GM12875 (cell line): ENCODE measurements around the gene CAPN9.

Experiments used
- H3K4me3 ChIP-seq: one replicate; pipeline ENCODE4 v1.5.1; 2011; ENCODE audit warnings: low read depth, low read length, control low read depth
- TF ChIP-seq, protein P1 (sequence below): IDR thresholded peaks from 2 replicates; pipeline ENCODE4 v1.5.1; 2011; ENCODE audit warnings: low read depth, mild to moderate bottlenecking, control low read depth, inconsistent platforms, low read length, moderate library complexity, borderline replicate concordance; ENCODE audit not compliant: insufficient read depth

Gene CAPN9

DNA sequence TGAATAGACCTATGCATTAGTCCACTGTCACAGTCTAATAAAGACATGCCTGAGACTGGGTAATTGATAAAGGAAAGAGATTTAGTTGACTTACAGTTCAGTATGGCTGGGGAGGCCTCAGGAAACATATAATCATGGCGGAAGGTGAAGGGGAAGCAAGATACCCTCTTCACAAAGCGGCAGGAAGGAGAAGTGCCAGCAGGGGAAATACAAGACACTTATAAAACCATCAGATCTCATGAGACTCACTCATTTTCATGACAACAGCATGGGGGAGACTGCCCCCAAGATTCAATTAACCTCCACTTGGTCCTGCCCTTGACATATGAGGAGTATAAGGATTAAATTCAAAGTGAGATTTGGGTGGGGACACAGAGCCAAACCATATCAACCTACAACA lies 59.4 kb downstream of the CAPN9 start:
- no peak overlapping the region for H3K4me3 ChIP-seq
- TF ChIP-seq, protein P1, sequence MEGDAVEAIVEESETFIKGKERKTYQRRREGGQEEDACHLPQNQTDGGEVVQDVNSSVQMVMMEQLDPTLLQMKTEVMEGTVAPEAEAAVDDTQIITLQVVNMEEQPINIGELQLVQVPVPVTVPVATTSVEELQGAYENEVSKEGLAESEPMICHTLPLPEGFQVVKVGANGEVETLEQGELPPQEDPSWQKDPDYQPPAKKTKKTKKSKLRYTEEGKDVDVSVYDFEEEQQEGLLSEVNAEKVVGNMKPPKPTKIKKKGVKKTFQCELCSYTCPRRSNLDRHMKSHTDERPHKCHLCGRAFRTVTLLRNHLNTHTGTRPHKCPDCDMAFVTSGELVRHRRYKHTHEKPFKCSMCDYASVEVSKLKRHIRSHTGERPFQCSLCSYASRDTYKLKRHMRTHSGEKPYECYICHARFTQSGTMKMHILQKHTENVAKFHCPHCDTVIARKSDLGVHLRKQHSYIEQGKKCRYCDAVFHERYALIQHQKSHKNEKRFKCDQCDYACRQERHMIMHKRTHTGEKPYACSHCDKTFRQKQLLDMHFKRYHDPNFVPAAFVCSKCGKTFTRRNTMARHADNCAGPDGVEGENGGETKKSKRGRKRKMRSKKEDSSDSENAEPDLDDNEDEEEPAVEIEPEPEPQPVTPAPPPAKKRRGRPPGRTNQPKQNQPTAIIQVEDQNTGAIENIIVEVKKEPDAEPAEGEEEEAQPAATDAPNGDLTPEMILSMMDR, result no peak

DNA sequence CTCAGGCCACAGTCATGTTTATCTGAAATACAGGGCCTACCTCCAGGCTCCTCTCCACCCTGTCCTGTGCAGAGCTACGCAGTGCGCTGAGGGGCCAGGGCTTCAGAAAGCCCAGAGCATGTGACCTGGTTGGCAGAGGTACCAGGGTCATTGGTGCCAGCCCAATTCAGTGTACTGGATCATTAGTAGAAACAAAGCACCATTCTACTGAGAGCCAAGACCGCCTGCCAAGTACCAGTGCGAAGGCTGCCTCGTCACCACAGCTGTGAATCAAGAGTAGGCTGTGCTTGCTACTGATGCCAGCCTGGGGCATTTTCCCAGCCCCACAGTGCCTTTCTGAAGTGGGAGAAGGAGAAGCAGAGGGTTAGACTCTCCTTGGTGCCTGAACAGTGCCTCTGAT lies 59.8 kb downstream of the CAPN9 start:
- H3K4me3 ChIP-seq, result no peak overlapping the region
- TF ChIP-seq, protein P1, result no peak

DNA sequence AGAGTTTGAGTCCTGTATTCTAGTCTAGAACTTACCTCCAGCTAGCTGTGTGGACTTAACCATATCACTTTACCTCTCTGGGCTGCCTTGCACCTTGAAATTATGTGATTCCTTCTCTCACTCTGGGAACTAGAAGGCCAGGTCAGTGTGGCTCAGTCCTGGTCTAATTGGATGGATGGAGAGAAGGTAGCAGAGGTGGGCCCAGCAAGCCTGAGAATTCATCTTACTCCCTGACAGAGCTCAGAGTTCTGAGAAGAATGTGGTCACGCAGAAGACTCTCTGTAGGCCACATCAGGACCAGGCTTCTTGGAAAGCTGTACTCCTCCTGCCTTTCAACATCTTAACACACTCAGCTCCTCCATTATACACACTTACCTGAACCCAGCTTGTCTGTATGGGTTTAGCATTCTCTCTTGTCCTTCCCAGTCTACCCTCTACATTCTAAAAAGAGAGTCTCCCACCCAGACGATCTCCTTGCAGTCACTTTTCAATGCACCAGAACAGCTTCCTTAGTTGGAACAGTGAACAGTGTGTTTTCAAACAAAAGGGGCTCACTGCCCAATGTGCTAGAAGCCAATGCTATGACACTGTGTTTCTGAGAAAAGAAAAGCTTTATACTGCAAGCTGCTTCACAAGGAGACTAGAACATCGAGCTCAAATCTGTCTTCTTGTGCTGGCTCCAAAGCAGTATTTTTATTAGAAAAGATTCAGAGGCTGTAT lies 60.5 kb downstream of the CAPN9 start:
- H3K4me3 ChIP-seq, result no peak overlapping the region
- TF ChIP-seq, protein P1, result no peak

DNA sequence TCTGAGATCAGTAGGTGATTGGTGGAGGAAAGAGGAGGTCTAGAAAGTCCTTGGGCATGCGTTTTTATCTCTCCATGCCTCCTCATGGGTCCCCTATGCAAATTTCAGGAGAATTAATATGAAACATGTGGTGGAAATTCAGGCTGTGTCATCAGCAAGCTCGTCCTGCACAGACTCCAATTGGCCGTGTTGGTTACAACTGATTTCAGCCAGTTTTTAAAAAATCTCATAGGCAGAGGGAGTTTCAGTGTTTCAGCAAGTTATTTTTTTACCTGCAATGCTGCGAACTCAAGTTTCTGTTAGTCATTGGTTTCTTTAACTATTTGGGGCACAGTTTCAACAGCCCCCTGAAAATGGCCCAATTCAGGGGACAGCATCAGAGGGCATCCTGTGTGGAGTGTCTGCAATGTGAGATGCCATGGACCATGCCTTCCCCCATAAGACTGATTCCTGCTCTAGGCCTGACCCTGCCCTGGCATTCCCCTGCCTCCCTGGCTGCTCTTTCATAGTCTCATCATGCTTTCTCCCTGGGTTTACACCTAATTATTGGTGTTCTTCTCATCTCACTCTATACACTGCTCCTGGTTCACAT lies 61.2 kb downstream of the CAPN9 start:
- TF ChIP-seq, protein P1, result no peak
- H3K4me3 ChIP-seq, result no peak overlapping the region

DNA sequence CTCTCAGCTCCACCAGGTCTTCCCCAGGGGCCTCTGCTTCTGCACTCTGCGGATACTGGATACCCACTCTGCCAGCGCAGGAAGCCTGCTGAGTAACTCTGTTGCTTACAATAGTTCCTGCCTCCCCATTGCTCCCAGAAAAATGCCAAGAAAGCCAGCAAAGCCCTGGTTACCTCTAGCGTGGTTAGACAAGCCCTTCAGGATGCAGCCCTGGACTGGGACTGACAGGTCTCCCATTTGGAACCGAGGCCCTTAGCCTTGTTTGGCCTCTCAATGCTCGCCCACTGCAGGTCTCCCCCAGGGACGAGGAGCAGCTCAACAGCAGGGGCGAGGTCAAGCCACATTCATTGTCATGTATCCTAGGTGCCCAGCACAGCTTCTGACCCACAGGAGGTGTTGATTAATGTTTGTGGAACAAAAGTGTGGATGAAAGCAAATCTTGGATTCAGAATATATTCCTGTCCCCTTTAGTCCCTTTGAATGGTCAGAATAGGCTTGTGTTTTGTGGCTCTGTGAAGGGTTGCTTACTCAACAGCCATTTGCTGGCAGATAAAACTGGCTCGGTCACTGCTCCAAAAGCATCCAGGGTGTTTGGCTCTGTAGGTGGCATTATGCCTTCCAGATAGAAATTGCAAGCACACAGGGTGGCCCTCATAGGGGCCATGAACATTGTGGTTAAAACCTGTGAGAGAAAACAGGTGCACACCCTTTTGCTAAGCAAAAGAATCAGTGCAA lies 62.2 kb downstream of the CAPN9 start:
- H3K4me3 ChIP-seq, result no peak overlapping the region

DNA sequence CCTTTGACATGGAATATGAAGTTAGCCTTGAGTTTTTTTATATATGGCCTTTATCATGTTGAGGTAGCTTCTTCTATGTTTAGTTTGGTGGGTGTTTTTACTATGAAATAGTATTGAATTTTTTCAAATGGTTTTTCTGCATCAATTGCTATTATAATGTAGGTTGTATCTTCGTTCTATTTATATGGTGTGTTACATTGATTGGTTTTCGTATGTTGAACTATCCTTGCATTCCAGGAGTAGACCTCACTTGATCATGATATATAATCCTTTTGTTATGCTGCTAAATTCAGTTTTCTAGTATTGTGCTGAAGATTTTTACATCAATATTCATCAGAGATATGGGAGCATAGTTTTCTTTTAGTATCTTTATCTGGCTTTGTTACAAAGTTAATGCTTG lies 65.4 kb downstream of the CAPN9 start:
- H3K4me3 ChIP-seq, result no peak overlapping the region
- TF ChIP-seq, protein P1, result no peak

More for the DNA sequence above, 62.2 kb downstream of the CAPN9 start:
- TF ChIP-seq, protein P1, result no peak
